ENCODE results near the gene CHAT.

The CHAT gene

GRCh38 chr10:49627644-49628247 lies 13.9 kb downstream of the CHAT start:
- TF ChIP-seq TCF4 (CRISPR knock-in tag; IDR thresholded peaks at IDR 0.05; ENCODE audit: borderline replicate concordance) (no peak), ZNF565 (CRISPR knock-in tag; conservative IDR thresholded peaks at IDR 0.05; ENCODE audit: low read depth) (no peak), ZNF8 (CRISPR knock-in tag; IDR thresholded peaks at IDR 0.05) (no peak), ZFP30 (CRISPR knock-in tag; IDR thresholded peaks at IDR 0.05) (no peak), SNAI2 (CRISPR knock-in tag; IDR thresholded peaks at IDR 0.05) (no peak), ESRRG (CRISPR knock-in tag; IDR thresholded peaks at IDR 0.05) (no peak), TOX (CRISPR knock-in tag; IDR thresholded peaks at IDR 0.05; ENCODE audit: borderline replicate concordance) (no peak), ZNF70 (CRISPR knock-in tag; IDR thresholded peaks at IDR 0.05) (no peak), GLIS3 (CRISPR knock-in tag; IDR thresholded peaks at IDR 0.05) (no peak), CSDC2 (CRISPR knock-in tag; IDR thresholded peaks at IDR 0.05) (no peak), ISL1 (CRISPR knock-in tag; IDR thresholded peaks at IDR 0.05) (no peak), ZFP3 (CRISPR knock-in tag; IDR thresholded peaks at IDR 0.05) (no peak), ZC3H10 (CRISPR knock-in tag; IDR thresholded peaks at IDR 0.05) (no peak)
- ATAC-seq: no peak

- no peak for ATAC-seq
- TF ChIP-seq ZC3H10 (CRISPR knock-in tag; IDR thresholded peaks at IDR 0.05) (no peak), TOX (CRISPR knock-in tag; IDR thresholded peaks at IDR 0.05; ENCODE audit: borderline replicate concordance) (no peak), PPARA (CRISPR knock-in tag; IDR thresholded peaks at IDR 0.05; ENCODE audit: borderline replicate concordance) (no peak), ZFP3 (CRISPR knock-in tag; IDR thresholded peaks at IDR 0.05) (no peak), PATZ1 (CRISPR knock-in tag; IDR thresholded peaks at IDR 0.05; ENCODE audit: borderline replicate concordance) (no peak), OSR1 (CRISPR knock-in tag; IDR thresholded peaks at IDR 0.05) (no peak), CREB5 (CRISPR knock-in tag; IDR thresholded peaks at IDR 0.05; ENCODE audit: low read depth) (no peak), TCF4 (CRISPR knock-in tag; IDR thresholded peaks at IDR 0.05; ENCODE audit: borderline replicate concordance) (no peak), CSRNP3 (CRISPR knock-in tag; IDR thresholded peaks at IDR 0.05) (no peak), POU6F1 (CRISPR knock-in tag; IDR thresholded peaks at IDR 0.05; ENCODE audit: borderline replicate concordance, low read depth) (no peak), ESRRG (CRISPR knock-in tag; IDR thresholded peaks at IDR 0.05) (no peak), ZNF565 (CRISPR knock-in tag; conservative IDR thresholded peaks at IDR 0.05; ENCODE audit: low read depth) (no peak), ZNF70 (CRISPR knock-in tag; IDR thresholded peaks at IDR 0.05) (no peak), ZNF8 (CRISPR knock-in tag; IDR thresholded peaks at IDR 0.05) (no peak), CSDC2 (CRISPR knock-in tag; IDR thresholded peaks at IDR 0.05) (no peak), ARNTL (CRISPR knock-in tag; IDR thresholded peaks at IDR 0.05; ENCODE audit: borderline replicate concordance, low read depth) (no peak), TSHZ2 (CRISPR knock-in tag; IDR thresholded peaks at IDR 0.05) (no peak), BACH2 (CRISPR knock-in tag; IDR thresholded peaks at IDR 0.05; ENCODE audit: borderline replicate concordance) (no peak)
These were observed 14.8 kb downstream of the CHAT start for GRCh38 chr10:49628599-49628998.

Data from SK-N-SH treated with all-trans-retinoic acid at 6 μM for 48 hours (cell line).